Vagina (tissue), 2 donors: ENCODE data around the gene NAPA. TPM values are rescaled to one million over a fixed set of nuclear protein-coding genes. Genes with fewer than 3 reads are reported as not detected.
A peak's percentile ranks its signal among the peaks of the same experiment; 100 is the strongest.

Experiments used
- DNase-seq, 2 donors: peaks; one replicate each; pipeline ENCODE4 v3.0.0-alpha.2; 2017; ENCODE audit errors: extremely low spot score in 2 of 2
- H3K27ac ChIP-seq: fragments of 200-600 bp; sonication (generic); one replicate; pipeline ENCODE4 v1.5.1; 2019
- H3K27me3 ChIP-seq: fragments of 200-600 bp; sonication (generic); one replicate; pipeline ENCODE4 v1.5.1; 2019
- H3K36me3 ChIP-seq, 2 donors: fragments of 200-600 bp; sonication (generic); one replicate each; pipeline ENCODE4 v1.5.1; 2017 to 2019
- H3K4me1 ChIP-seq: fragments of 200-600 bp; sonication (generic); one replicate; pipeline ENCODE4 v1.5.1; 2019
- H3K4me3 ChIP-seq, 2 donors: fragments of 200-600 bp; sonication (generic); 1 replicate in 1 of 2; 2 replicates in 1 of 2; pipeline ENCODE4 v1.5.1; 2016 to 2019
- H3K9me3 ChIP-seq: fragments of 200-600 bp; sonication (generic); one replicate; pipeline ENCODE4 v1.5.1; 2019
- POLR2A ChIP-seq, 2 donors: fragments of 450-650 bp; IDR thresholded peaks; one replicate each; pipeline ENCODE4 v1.6.1; 2017; ENCODE audit warnings: antibody characterized with exemption in 2 of 2, mild to moderate bottlenecking in 2 of 2, moderate library complexity in 2 of 2
- POLR2AphosphoS5 ChIP-seq, 2 donors: sonication (generic); formaldehyde crosslinking; IDR thresholded peaks; one replicate each; pipeline ENCODE4 v1.9.0; 2017; ENCODE audit warnings: antibody characterized with exemption in 2 of 2, mild to moderate bottlenecking in 2 of 2, low read depth in 1 of 2; ENCODE audit not compliant: insufficient read depth in 1 of 2
- intact Hi-C: fragments of 100-400 bp; cut with DNase I; formaldehyde crosslinking; loops from one replicate; pipeline ENCODE4 v1.15.1; 2023
- total RNA-seq: library from RNA; depleted of rRNA; stranded (reverse); fragments of >200 nt; gene quantifications from one replicate; pipeline ENCODE4 v1.2.3, GENCODE V29; 2016
- TF ChIP-seq, protein P1 (sequence below), 3 experiments: fragments of 450-650 bp in 2 of 3; fragments of 200-600 bp in 1 of 3; sonication (generic) in 1 of 3; IDR thresholded peaks; one replicate each; pipeline ENCODE4 v1.5.1; 2017 to 2019; ENCODE audit warnings: antibody characterized with exemption in 3 of 3, mild to moderate bottlenecking in 2 of 3, moderate library complexity in 2 of 3

The NAPA gene
- total RNA-seq, 1 donor from 2014 or later = 108 TPM

DNA sequence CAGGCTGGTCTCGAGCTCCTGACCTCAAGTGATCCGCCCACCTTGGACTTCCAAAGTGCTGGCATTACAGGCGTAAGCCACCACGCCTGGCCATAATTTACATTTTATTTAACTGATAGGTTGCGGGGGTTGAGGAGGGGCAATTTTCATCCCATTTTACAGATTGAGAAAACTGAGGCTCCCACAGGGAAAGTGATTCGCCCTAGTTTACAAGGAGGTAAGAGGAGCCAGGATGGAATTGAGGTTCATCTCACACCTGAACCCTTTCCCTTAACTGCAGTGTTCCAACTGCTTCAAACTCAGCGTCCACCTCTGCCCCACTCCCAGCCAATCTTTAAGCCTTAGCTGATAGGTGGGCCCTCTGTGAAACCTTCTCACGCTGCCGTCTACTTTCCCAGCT is 4.0 kb upstream of the NAPA start:
- no peak for DNase-seq
- Histone ChIP-seq H3K27me3 (no peaks in the 10 kb centered on the region), H3K9me3 (no peaks in the 10 kb centered on the region), H3K36me3 (no peaks in the 10 kb centered on the region), H3K27ac (no peak overlapping the region), H3K4me1 (peaks cover 13% of the 10 kb centered on the region), H3K4me3 (no peak overlapping the region)
- no peak for TF ChIP-seq POLR2A (IDR thresholded peaks at IDR 0.05)
- intact Hi-C loops = loop anchor here (10.0 kb wide), 3 partner anchors 84 to 244 kb away; partner anchors contain the start of genes BICRA and INAFM1

DNA sequence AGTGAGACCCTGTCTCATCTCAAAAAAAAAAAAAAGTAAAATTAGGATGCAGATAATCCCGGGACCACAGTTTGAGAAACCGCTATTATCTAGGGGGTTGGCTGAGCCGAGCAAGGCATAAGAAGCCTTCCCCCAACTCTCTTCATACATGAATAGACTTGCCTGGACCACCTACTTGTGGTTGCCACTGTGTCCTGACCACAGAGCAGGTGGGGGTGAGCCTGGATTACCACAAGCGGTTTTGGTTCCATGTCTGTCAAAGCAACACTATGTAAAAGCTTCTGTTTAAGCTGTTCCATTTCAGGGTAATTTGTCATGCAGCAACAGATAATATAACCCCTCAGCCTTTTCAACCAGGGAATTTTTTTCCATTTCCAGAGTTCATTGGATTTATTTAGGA is 3.3 kb upstream of the NAPA start:
- TF ChIP-seq, protein P1, sequence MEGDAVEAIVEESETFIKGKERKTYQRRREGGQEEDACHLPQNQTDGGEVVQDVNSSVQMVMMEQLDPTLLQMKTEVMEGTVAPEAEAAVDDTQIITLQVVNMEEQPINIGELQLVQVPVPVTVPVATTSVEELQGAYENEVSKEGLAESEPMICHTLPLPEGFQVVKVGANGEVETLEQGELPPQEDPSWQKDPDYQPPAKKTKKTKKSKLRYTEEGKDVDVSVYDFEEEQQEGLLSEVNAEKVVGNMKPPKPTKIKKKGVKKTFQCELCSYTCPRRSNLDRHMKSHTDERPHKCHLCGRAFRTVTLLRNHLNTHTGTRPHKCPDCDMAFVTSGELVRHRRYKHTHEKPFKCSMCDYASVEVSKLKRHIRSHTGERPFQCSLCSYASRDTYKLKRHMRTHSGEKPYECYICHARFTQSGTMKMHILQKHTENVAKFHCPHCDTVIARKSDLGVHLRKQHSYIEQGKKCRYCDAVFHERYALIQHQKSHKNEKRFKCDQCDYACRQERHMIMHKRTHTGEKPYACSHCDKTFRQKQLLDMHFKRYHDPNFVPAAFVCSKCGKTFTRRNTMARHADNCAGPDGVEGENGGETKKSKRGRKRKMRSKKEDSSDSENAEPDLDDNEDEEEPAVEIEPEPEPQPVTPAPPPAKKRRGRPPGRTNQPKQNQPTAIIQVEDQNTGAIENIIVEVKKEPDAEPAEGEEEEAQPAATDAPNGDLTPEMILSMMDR (IDR thresholded peaks at IDR 0.05) = no peak
- TF ChIP-seq POLR2AphosphoS5 (IDR thresholded peaks at IDR 0.05; ENCODE audit: insufficient read depth in 1 of 2, low read depth in 1 of 2) (no peak), POLR2A (IDR thresholded peaks at IDR 0.05) (no peak)

DNA sequence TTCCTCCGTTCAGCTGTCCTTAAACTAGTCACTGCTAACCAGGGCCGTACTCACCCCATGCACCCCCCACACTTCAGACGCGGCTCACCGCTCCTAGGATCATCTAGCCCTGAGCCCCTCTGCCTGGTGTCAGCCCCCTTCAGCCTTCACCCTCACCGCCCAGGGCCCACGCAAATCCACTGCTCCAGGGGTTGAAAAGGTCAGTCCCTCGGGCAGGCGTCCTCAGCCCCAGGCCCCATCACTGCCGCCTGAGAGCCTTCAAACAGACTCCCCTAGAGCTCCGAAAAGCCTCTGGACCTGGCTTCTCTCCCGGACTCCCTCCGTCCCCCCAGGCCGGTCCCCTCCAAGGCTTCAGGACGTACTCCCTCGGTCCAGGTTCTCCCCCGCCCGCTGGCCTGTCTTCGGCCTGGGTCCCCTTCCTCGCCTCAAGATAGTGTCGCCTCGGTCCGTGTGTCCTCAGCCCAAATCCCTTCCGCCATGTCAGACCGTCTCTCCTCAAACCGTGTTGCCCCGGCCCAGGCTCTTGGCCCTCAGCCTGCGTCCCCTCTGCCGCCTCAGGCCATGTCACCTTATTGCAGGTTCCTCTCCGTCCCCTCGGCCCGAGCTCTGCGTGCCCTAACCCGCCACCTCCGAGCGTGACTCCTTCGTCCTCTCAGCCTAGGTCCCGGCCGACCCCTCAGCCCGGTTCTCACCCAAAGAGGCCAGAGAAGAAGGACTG is 553 bp downstream of the NAPA start:
- Histone ChIP-seq H3K9me3 (no peaks in the 10 kb centered on the region), H3K27me3 (no peaks in the 10 kb centered on the region), H3K4me3 (peak overlapping the region; percentile 86 to 89), H3K36me3 (no peaks in the 10 kb centered on the region), H3K4me1 (peaks cover 58% of the 10 kb centered on the region), H3K27ac (peak overlapping the region; percentile 99)
- intact Hi-C loops = loop anchor here (10.0 kb wide), 3 partner anchors 80 to 240 kb away; partner anchors contain the start of genes BICRA and INAFM1
- DNase-seq = no peak
- no peak for TF ChIP-seq POLR2A (IDR thresholded peaks at IDR 0.05)
- TF ChIP-seq, protein P1 (IDR thresholded peaks at IDR 0.05) = no peak
- TF ChIP-seq POLR2AphosphoS5 (IDR thresholded peaks at IDR 0.05; ENCODE audit: insufficient read depth in 1 of 2, low read depth in 1 of 2) = no peak

More for the DNA sequence above, 3.3 kb upstream of the NAPA start:
- Histone ChIP-seq H3K27me3 (no peaks in the 10 kb centered on the region), H3K27ac (no peak overlapping the region), H3K9me3 (no peaks in the 10 kb centered on the region), H3K4me1 (peaks cover 20% of the 10 kb centered on the region), H3K36me3 (no peaks in the 10 kb centered on the region), H3K4me3 (no peak overlapping the region)
- intact Hi-C loops = loop anchor here (10.0 kb wide), 3 partner anchors 83 to 243 kb away; partner anchors contain the start of genes BICRA and INAFM1
- no peak for DNase-seq

DNA sequence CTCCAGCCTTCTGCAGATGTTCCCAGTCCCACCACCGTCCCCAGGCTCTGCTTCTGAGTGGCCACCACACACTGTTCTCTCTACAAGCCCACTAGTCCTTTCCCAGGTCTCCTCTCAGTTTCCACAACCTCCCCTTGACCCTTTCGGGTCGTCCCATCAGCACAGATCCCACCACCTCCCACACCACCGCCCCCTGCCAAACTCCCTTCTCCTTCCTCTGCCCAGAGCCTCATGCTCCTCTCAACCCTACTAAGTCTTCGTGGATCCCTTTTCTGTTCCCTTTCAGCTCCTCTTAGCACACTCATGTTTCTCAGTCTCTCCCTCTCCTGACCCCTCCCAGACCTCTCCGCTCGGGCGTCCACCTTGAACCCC is 1.9 kb downstream of the NAPA start:
- H3K4me3 ChIP-seq = peak overlapping the region; percentile 86 to 89
- no peaks in the 10 kb centered on the region for H3K27me3 ChIP-seq
- intact Hi-C loops = loop anchor here (10.0 kb wide), 3 partner anchors 78 to 238 kb away; partner anchors contain the start of genes BICRA and INAFM1
- H3K36me3 ChIP-seq = no peaks in the 10 kb centered on the region
- DNase-seq = no peak
- H3K27ac ChIP-seq = peak overlapping the region; percentile 99
- H3K4me1 ChIP-seq = peaks cover 72% of the 10 kb centered on the region
- TF ChIP-seq POLR2A (IDR thresholded peaks at IDR 0.05) (no peak), POLR2AphosphoS5 (IDR thresholded peaks at IDR 0.05; ENCODE audit: insufficient read depth in 1 of 2, low read depth in 1 of 2) (no peak)
- TF ChIP-seq, protein P1 (IDR thresholded peaks at IDR 0.05) = no peak
- H3K9me3 ChIP-seq = no peaks in the 10 kb centered on the region

DNA sequence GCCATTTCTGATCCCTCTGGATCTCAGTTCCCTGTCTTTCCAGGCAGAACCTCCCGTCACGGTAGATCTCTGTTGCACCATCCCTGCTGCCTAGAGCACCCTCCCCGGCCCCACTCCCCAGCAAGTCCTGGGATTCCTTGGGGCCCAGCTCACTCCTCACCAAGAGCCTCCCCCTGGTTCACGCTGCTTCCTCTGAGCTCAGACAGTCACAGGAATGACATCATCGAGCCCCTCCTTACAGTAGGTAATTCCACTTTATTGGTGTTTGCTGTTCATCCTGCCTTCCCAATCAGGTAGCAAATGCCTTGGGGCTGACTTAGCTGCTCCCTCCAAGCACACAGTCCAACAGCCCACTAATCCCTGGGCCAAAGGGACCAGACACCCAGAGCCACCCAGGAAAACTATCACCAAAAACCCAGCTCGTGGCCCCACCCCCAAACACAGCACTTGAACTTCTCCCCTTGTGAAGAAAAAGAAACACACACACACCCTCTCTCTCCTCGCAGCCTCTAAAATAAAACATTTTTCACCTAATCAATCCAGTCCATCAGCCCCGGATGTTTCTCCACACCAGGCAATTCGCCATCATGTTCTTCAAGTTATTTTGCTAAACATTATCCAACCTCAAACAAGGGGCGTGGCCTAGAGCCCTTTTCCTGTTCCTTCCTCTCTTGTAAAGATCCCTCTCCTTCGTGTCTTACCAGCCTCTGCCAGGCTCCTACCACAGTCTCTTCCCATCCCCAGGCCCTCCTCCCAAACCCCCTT is 2.5 kb downstream of the NAPA start:
- peak overlapping the region; percentile 86 to 89 for H3K4me3 ChIP-seq
- H3K9me3 ChIP-seq = no peaks in the 10 kb centered on the region
- peaks cover 77% of the 10 kb centered on the region for H3K4me1 ChIP-seq
- no peak for TF ChIP-seq POLR2A (IDR thresholded peaks at IDR 0.05)
- TF ChIP-seq, protein P1 (IDR thresholded peaks at IDR 0.05) = no peak
- TF ChIP-seq POLR2AphosphoS5 (IDR thresholded peaks at IDR 0.05; ENCODE audit: insufficient read depth in 1 of 2, low read depth in 1 of 2) = no peak
- H3K36me3 ChIP-seq = no peaks in the 10 kb centered on the region
- H3K27me3 ChIP-seq = no peaks in the 10 kb centered on the region
- no peak for DNase-seq
- intact Hi-C loops = loop anchor here (10.0 kb wide), 3 partner anchors 78 to 238 kb away; partner anchors contain the start of genes BICRA and INAFM1
- H3K27ac ChIP-seq = peak overlapping the region; percentile 99
